GM12801 (cell line): ENCODE data around the gene HELT.

Source experiments
- CTCF ChIP-seq: IDR thresholded peaks from one replicate; pipeline ENCODE4 v1.5.1; 2011; ENCODE audit warnings: control low read depth; ENCODE audit not compliant: insufficient read length; ENCODE audit errors: extremely low read depth

The HELT gene

DNA sequence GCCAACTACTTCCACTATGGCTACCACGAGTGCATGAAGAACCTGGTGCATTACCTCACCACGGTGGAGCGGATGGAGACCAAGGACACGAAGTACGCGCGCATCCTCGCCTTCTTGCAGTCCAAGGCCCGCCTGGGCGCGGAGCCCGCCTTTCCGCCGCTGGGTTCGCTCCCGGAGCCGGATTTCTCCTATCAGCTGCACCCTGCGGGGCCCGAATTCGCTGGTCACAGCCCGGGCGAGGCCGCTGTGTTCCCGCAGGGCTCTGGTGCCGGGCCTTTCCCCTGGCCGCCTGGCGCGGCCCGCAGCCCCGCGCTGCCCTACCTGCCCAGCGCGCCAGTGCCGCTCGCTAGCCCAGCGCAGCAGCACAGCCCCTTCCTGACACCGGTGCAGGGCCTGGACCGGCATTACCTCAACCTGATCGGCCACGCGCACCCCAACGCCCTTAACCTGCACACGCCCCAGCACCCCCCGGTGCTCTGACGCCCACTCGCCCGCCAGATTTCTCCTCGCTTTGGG, 2.1 kb downstream of the HELT start:
- no peak for TF ChIP-seq CTCF

- TF ChIP-seq CTCF, result no peak
These were observed 2.8 kb downstream of the HELT start for GRCh38 chr4:185020863-185021761.

DNA sequence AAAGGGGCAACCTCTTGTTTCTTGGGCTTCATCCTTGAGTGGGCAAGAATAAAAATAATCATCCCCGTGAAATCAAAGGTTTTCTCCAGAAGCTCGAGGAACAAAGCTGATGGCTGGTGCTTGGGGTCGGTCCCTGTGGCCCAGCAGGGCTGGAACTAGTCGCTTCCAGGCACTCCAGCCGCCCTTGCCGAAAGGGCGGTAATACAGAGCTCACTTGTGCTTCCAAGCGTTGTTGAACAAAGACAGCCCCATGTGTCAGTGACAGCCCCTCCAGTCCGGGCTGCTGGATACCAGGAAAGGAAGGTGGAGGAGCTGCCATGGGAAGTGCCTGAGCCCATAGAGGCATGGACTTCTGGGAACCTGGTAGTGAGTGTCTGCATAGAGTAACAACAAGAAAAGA, 5.2 kb downstream of the HELT start:
- TF ChIP-seq CTCF, result no peak

- TF ChIP-seq CTCF, result no peak
These were observed 10.3 kb downstream of the HELT start for GRCh38 chr4:185028625-185029024.

- TF ChIP-seq CTCF, result no peak
These were observed 13.3 kb downstream of the HELT start for GRCh38 chr4:185031611-185032010.

- TF ChIP-seq CTCF, result no peak
These were observed 14.8 kb downstream of the HELT start for GRCh38 chr4:185033072-185033471.

DNA sequence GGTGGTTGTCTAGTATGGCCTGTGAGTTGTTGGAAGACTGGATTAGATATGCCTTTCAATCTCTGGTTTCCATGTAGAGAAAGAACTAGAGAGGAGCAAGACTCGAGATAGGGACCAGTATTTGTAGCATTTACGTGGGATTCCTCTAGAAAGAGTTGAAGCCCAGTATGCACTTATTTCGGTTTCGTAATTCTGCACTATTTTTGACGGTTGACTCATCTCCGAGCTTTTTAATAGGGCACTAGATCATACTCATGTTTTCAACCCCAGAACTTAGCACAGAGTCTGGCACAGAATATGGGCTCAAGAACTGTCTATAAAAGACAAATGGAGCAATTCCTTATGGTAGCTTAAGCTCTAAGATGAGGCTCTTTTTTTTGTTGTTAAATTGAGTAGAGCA, 15.7 kb downstream of the HELT start:
- TF ChIP-seq CTCF, result no peak
